Measurements from ENCODE around the gene PYM1.
"Not testable (repeated sequence)": the region's sequence is repeated elsewhere in the genome, so short reads cannot be mapped to it uniquely, and the experiment has no call there.

PYM1 gene

DNA sequence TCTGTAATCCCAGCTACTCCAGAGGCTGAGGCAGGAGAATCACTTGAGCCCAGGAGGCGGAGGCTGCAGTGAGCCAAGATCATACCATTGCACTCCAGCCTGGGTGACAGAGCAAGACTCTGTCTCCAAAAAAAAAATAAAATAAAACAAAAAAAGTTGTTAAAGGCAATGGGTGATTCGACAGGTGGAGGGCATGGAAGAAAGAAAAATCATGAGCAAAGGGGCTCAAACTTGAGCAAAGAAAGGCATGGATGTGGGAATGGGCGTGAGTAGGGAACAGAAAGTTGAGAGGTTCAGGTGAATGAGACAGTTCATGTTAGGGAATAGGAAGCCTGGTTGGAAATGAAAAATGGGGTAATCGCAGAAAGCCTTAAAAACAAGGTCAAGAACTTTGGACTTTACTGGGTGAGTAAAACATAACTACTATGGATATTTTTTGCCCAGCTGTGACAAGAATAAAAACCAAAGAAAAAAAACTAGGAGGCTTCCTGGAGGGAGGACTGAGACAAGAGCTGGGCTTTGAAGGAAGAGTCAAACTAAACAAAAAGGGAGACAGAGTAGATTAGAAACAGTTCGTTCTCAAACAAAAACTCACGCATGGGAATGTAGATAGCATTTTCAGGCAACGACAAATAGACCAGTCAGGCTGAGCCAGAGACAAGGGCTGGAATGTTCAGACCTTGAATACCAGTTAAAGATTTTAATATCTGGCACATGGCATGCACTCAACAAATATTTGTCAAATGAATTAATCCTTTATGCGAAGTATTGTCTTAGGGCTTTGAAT, 18.8 kb downstream of the PYM1 start:
- peak; percentile 34 for DNase-seq

DNA sequence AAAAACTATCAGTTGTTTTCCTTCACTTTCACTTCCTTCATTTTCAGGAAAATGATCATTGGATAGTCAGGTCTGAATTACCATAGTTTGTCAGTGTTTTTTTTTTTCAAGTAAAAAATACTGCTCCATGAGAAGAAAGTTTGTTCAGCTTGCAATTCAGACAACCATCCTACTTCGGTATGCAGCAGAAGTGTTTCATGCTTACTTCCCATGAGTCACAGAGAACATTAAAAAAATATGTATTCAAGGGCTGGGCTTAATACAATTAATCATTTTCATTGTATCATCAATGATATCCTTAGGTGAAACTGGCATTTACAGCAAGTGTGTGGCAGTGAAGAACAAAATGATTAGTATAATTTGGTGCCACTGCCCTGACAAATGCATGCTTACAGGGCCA, 21.6 kb downstream of the PYM1 start:
- DNase-seq: peak; percentile 57

DNA sequence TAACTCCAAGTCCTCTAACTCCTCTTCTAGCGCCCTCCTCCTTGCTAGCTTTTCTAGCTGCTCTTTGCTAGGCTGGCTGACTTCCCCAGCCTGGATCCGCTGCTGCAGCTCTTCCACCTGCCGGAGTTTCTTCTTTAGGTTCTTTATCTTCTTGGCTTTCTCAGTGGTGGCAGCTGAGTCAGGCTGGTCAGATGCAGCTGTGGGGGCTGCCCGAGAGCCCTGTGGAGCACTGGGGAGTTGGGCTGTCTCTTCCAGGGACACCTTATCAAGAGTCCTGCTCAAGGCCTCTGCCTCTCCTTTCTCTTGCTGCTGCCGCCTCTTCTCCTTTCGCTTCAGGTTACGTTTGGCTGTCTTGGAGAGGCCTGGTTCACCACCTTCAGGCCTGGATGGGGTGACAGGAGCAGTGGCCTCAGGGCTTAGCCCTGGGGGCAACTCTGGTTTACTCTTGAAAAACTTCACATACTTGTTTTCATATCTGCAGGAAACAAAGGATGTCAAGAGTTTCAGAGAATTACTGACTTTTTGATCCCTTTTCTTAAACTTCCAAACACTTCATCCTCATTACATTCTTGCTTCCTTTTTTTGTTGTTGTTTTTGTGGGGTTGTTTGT, 25.7 kb downstream of the PYM1 start:
- no peak for DNase-seq

DNA sequence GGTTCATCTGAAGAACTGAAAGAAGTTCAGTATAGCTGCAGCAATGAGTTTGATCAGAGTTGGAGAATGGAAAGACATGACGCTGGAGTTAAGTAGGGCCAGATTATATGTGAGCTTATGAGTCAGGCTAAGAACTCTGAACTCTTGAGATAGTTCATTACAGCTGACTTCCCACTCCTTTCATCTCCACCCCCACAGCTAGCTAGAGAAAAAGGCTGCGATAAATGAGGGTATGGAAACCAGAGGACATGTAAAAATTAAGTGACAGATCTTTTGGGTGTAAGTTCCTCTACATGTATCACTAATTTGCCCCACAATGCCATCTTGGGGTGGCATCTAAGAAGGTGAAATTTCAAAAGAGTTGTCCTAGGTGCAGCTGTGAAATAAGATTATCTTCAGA, 28.6 kb downstream of the PYM1 start:
- DNase-seq: peak; percentile 8

DNA sequence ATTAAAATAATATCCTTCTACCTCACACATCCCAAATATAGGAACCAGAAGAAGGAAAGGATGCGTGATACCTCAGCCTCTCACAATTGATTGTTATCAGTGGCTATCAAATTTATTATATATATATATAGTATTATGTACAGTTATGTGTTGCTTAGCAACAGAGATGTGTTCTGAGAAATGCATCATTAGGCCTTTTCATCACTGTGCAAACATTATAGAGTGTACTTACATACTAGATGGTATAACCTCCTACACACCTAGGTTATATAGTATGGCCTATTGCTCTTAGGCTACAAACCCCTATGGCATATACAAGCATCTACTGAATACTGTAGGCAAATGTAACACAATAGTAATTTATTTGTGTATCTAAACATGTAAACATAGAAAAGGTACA, 34.0 kb downstream of the PYM1 start:
- no peak for DNase-seq

DNA sequence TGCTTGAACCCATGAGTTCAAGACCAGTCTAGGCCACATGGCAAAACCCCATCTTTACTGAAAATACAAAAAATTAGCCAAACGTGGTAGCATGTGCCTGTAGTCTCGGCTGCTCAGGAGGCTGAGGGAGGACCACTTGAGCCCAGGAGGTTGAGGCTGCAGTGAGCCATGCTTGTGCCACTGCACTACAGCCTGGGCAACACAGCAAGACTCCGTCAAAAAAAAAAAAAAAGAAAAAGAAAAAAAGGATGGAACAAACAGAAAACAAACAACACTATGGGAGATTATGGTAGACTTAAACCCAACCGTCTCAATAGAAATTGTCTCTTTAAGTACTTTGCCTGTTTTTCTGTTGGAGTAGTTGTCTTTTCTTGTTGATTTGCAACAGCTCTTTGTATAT, 36.4 kb downstream of the PYM1 start:
- DNase-seq: no peak

DNA sequence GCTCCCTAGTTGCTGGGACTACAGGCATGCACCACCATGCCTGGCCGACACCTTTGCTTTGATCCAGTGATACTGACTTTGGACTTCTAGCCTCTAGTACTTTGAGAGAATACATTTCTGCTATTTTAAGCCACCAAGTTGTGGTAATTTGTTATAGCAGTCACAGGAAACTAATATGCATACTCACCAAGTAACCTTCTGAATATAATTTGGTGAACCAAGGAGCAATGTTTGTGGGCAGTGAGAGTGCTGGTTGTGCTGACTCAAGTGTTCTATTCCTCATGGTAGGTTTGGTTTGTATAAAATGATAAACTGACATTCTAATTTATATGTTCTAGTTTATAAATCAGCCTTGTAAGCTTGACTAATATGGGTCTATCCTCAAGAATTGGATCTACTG, 42.6 kb downstream of the PYM1 start:
- DNase-seq: no peak

DNA sequence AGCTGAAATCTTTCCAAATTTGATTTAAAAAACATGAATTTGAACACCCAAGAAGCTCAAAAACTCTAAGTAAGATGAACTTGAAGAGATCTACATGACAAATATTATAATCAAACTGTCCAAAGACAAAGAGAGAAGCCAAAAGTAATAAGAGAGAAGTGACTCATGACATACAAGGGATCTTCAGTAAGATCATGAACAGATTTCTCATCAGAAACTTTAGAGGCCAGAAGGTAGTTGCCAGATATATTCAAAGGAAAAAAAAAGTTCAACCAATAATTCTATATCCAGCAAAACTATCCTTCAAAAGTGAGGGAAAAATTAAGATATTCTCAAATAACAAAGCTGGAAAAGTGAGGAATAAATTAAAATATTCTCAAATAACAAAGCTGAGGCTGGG, 49.9 kb downstream of the PYM1 start:
- DNase-seq: no peak

DNA sequence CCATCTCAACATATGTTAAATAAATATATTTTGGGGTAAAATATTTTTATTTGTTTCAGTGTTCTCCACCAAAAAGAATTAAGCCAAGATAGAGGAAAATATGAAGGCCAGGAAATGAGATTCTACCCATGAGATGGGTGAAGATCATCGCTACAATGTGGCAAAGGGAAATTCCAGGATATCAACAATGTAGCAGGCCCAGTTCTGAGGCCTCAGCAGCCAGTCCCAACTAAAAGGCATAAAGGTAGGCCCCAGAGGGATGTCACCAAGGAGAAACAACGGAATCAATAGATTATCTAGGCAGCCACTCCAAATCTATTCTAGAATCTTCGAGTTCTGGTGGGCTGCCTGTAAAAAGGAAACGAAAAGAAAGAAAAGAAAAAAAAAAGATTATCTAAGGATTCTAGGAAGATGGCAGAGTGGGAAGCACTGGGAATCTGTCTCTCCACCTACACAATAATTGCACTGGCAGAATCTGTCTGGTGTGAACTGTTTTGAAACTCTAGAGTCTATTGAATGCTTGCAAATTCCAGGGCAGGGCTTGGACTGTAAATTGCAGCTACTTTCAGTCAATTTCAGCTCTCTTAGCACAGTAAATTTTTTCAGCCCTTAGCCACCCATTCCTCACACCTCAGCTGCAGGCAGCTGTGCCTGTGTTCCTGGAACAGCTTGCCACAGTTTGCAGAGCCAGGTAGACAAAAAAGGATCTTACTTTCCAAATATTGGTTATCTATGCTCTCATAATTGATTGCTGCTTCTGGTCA, 51.8 kb downstream of the PYM1 start:
- no peak for DNase-seq

DNA sequence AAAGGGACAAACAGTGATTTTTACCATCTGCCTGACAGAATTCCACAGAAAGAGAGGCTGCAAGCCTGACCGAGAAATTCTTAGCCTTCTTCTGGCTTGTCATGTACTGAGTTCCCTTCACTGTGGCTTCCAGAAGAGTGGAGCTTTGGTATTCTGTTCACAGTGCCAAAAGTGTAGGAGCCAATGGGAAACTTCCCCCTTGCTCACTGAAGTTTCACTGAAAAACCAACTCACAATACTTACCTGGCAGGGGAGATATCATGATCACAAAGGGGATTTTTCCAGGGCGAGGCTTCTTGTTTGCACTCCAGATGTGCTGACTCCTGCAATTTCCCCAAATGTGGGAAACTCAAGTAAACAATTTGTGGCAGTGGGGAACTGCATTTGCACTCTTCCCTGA, 53.3 kb downstream of the PYM1 start:
- DNase-seq: no peak

DNA sequence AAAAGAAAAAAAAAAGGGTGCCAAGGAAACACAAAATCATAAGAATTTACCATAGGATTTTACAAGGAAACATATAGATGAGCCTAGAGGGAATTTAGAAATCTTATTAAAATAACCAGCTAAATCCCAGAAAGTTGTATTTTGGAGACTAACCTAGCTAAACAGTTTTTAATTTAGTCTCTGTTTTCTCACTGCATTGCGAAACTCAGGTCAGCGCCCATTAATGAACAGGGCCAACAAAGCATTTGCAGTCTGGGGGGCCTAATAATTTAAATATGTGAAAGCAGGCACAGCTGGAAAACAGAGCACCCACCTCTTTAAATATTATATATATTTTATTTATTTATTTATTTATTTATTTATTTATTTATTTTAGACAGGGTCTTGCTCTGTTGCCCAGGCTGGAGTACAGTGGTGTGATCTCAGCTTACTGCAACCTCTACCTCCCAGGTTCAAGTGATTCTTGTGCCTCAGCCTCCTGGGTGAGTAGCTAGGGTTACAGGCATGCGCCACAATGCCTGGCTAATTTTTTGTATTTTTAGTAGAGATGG, 61.2 kb downstream of the PYM1 start:
- DNase-seq: not testable (repeated sequence)

DNA sequence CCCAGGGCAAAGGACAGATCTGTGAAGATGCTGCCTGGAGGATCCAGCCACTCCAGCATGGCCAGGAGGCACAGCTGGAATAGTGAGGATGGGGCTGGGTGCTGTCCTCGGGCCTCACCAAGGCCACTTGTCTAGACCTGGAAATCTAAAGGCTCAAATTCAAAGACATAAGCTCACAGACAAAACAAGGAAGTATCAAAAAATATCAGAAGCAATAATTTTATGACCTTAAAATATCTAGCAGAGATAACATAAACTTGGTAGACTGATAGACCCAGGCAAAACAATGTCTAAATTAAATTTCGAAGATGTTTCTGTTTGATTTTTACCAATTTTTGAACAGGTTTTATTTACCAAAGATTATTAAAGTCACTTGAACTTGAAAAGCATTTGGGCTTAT, 62.4 kb downstream of the PYM1 start:
- no peak for DNase-seq

DNA sequence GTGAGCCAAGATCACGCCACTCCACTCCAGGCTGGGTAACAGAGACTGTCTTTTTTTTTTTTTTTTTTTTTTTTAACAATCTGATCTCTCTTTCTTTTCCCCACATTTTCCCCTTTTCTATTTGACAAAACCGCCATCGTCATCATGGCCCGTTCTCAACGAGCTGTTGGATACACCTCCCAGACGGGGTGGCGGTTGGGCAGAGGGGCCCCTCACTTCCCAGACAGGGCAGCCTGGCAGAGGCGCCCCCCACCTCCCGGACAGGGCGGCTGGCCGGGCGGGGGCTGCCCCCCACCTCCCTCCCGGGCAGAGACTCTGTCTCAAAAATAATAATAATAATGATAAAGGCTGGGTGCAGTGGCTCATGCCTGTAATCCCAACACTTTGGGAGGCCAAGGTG, 64.8 kb downstream of the PYM1 start:
- DNase-seq: not testable (repeated sequence)

DNA sequence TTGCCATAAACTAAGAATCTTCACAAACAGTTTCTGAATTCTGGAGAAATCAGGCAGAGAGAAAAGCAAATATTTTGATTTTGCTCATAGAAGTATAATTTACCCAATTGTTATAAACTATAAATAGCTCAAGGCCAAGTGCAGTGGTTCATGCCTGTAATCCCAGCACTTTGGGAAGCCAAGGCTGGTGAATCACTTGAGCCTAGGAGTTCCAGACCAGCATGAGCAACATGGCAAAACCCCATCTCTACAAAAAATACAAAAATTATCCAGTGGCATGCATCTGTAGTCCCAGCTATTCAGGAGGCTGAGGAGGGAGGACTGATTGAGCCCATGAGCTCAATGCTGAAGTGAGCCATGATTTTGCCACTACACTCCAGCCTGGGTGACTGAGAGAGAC, 65.4 kb downstream of the PYM1 start:
- DNase-seq: no peak

DNA sequence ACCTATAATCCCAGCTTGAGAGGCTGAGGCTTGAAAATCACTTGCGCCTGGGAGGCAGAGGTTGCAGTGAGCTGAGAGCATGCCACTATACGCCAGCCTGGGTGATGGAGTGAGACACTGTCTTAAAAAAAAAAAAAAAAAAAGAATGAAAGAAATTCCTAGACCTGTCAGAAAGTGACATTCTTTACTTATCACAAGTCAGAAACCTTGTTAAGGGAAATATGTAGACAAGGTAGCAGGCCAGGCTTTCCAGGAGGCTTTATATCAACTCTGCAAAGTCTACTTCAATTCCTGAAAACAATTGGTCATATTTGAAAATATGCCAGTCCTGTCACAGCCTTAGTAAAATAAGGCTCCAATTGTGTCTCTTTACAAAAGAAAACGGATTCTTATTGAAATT, 65.8 kb downstream of the PYM1 start:
- no peak for DNase-seq

DNA sequence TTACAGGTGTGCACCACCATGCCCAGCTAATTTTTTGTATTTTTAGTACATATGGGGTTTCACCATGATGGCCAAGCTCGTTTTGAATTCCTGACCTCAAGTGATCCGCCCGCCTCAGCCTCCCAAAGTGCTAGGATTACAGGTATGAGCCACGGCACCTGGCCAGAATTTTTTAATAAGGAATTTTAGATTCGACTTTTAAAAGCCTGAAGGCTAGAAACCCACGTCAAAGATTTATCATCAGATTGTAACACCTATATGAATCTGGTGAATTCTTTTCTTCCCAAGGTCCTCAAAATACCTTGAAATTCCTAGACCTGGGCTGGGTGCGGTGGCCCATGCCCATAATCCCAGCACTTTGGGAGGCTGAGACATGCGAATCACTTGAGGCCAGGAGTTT, 66.3 kb downstream of the PYM1 start:
- DNase-seq: no peak

DNA sequence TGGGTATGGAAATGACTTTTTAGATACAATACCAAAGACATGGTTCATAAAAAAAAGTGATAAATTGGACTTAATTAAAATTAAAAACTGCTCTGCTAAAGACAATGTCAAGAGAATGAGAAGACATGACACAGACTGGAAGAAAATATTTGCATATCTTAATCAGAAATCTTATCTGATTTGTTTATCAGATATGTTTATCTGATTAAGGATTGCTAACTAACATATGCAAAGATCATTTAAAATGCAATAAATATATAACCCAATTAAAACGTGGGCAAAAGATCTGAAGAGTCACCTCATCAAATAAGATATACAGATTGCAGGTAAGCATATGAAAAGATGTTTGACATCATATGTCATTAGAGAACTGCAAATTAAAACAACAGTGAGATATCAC, 75.0 kb downstream of the PYM1 start:
- DNase-seq: no peak
